GM21825 (cell line): ENCODE results near the gene ITPK1.
"Not testable (repeated sequence)": the region's sequence is repeated elsewhere in the genome, so short reads cannot be mapped to it uniquely, and the experiment has no call there.

Source experiments
- ATAC-seq: cut with Tn5 transposase; IDR thresholded peaks from one replicate; pipeline ENCODE4 v1.9.1; 2021; ENCODE audit warnings: mild to moderate bottlenecking, moderate library complexity; ENCODE audit not compliant: unreplicated experiment

Gene ITPK1

GRCh38 chr14:93062890-93063289, 52.8 kb downstream of the ITPK1 start:
- no peak for ATAC-seq

GRCh38 chr14:93062013-93062412, 53.7 kb downstream of the ITPK1 start:
- ATAC-seq, result not testable (repeated sequence)

- ATAC-seq, result no peak
Measured at GRCh38 chr14:93061380-93062012, 54.2 kb downstream of the ITPK1 start.

- ATAC-seq, result no peak
Measured at GRCh38 chr14:93060841-93061240, 54.9 kb downstream of the ITPK1 start.

GRCh38 chr14:93059917-93060545, 55.7 kb downstream of the ITPK1 start:
- no peak for ATAC-seq

GRCh38 chr14:93059260-93059659, 56.5 kb downstream of the ITPK1 start:
- no peak for ATAC-seq

GRCh38 chr14:93057586-93058280, 58.0 kb downstream of the ITPK1 start:
- ATAC-seq, result no peak

GRCh38 chr14:93056840-93057585, 58.7 kb downstream of the ITPK1 start:
- ATAC-seq, result no peak

GRCh38 chr14:93056166-93056839, 59.4 kb downstream of the ITPK1 start:
- no peak for ATAC-seq

GRCh38 chr14:93055651-93056115, 60.0 kb downstream of the ITPK1 start:
- no peak for ATAC-seq

GRCh38 chr14:93054876-93055275, 60.8 kb downstream of the ITPK1 start:
- ATAC-seq, result no peak

- no peak for ATAC-seq
Measured at GRCh38 chr14:93054006-93054405, 61.7 kb downstream of the ITPK1 start.

GRCh38 chr14:93051600-93052546, 63.9 kb downstream of the ITPK1 start:
- ATAC-seq, result no peak

GRCh38 chr14:93050761-93051160, 65.0 kb downstream of the ITPK1 start:
- ATAC-seq, result no peak

GRCh38 chr14:93049867-93050331, 65.8 kb downstream of the ITPK1 start:
- ATAC-seq, result no peak

GRCh38 chr14:93049315-93049714, 66.4 kb downstream of the ITPK1 start:
- ATAC-seq, result no peak

- no peak for ATAC-seq
Measured at GRCh38 chr14:93048843-93049242, 66.9 kb downstream of the ITPK1 start.

GRCh38 chr14:93047661-93048060, 68.1 kb downstream of the ITPK1 start:
- no peak for ATAC-seq

- no peak for ATAC-seq
Measured at GRCh38 chr14:93047157-93047556, 68.6 kb downstream of the ITPK1 start.

- no peak for ATAC-seq
Measured at GRCh38 chr14:93046705-93047050, 69.0 kb downstream of the ITPK1 start.
